Left ventricle myocardium inferior (tissue), 1 donor: ENCODE results near the gene EDEM3. TPM values are rescaled to one million over a fixed set of nuclear protein-coding genes. Genes with fewer than 3 reads are reported as not detected.

ENCODE experiments used
- DNase-seq: peaks from one replicate; pipeline ENCODE4 v3.0.0-alpha.2; 2020
- H3K27ac ChIP-seq: fragments of 200-600 bp; replicated peaks from 2 replicates; pipeline ENCODE4 v1.8.0; 2021
- H3K27me3 ChIP-seq: fragments of 200-600 bp; 2 replicates; pipeline ENCODE4 v1.8.0; 2021; ENCODE audit warnings: low read depth
- H3K36me3 ChIP-seq: fragments of 200-600 bp; 2 replicates; pipeline ENCODE4 v1.8.0; 2021
- H3K4me1 ChIP-seq: fragments of 200-600 bp; 2 replicates; pipeline ENCODE4 v1.8.0; 2021
- H3K4me3 ChIP-seq: fragments of 200-600 bp; 2 replicates; pipeline ENCODE4 v1.8.0; 2021; ENCODE audit warnings: mild to moderate bottlenecking, moderate library complexity
- H3K9me3 ChIP-seq: fragments of 200-600 bp; replicated peaks from 2 replicates; pipeline ENCODE4 v1.8.0; 2021
- CTCF ChIP-seq: fragments of 200-600 bp; IDR thresholded peaks from 2 replicates; pipeline ENCODE4 v1.8.0; 2021; ENCODE audit warnings: antibody characterized with exemption, mild to moderate bottlenecking, borderline replicate concordance
- intact Hi-C: fragments of 100-400 bp; cut with micrococcal nuclease; formaldehyde crosslinking; loops from one replicate; pipeline ENCODE4 v1.11.0; 2022
- total RNA-seq: library from RNA; stranded (reverse); fragmentation: NEBNext Ultra II Directional; extraction: Animal tissue kit (Norgen Biotek cat#: 25700); gene quantifications from one replicate; pipeline ENCODE4 v1.2.1, GENCODE V29; 2021
- donor health status: DM: no; HTN: yes; CAD: no; lungs with severe emphysema.

Gene EDEM3
- total RNA-seq, 1 donor from 2014 or later = 16.9 TPM

- TF ChIP-seq CTCF = no peak
- H3K4me1 ChIP-seq = peaks cover 3% of the 10 kb centered on the region
- H3K27me3 ChIP-seq = no peaks in the 10 kb centered on the region
- intact Hi-C loops = loop anchor here (10.0 kb wide), 1 partner anchor 364 kb away; no protein-coding TSS in a partner anchor
- no peak overlapping the region for H3K27ac ChIP-seq
- no peak for DNase-seq
- no peaks in the 10 kb centered on the region for H3K9me3 ChIP-seq
- H3K4me3 ChIP-seq = no peak overlapping the region
- peaks cover 67% of the 10 kb centered on the region for H3K36me3 ChIP-seq
These were observed 46.2 kb upstream of the EDEM3 start for GRCh38 chr1:184800876-184801275.

GRCh38 chr1:184793967-184794366 is 39.3 kb upstream of the EDEM3 start:
- intact Hi-C loops = no loop called here
- Histone ChIP-seq H3K27ac (no peak overlapping the region), H3K9me3 (no peaks in the 10 kb centered on the region), H3K36me3 (peaks cover 39% of the 10 kb centered on the region), H3K27me3 (no peaks in the 10 kb centered on the region), H3K4me3 (no peak overlapping the region), H3K4me1 (peaks cover 29% of the 10 kb centered on the region)
- no peak for TF ChIP-seq CTCF
- no peak for DNase-seq

GRCh38 chr1:184792450-184792969 is 37.9 kb upstream of the EDEM3 start:
- Histone ChIP-seq H3K27me3 (no peaks in the 10 kb centered on the region), H3K36me3 (peaks cover 28% of the 10 kb centered on the region), H3K4me3 (no peak overlapping the region), H3K27ac (peak overlapping the region; percentile 69), H3K4me1 (peaks cover 29% of the 10 kb centered on the region), H3K9me3 (no peaks in the 10 kb centered on the region)
- TF ChIP-seq CTCF = no peak
- peak; percentile 62 for DNase-seq
- intact Hi-C loops = no loop called here

- H3K36me3 ChIP-seq = peaks cover 19% of the 10 kb centered on the region
- intact Hi-C loops = no loop called here
- no peak for DNase-seq
- H3K27me3 ChIP-seq = no peaks in the 10 kb centered on the region
- H3K4me3 ChIP-seq = no peak overlapping the region
- H3K4me1 ChIP-seq = peaks cover 29% of the 10 kb centered on the region
- TF ChIP-seq CTCF = no peak
- no peaks in the 10 kb centered on the region for H3K9me3 ChIP-seq
- H3K27ac ChIP-seq = peak overlapping the region; percentile 69
These were observed 36.9 kb upstream of the EDEM3 start for GRCh38 chr1:184791550-184791900.

GRCh38 chr1:184790642-184791549 is 36.2 kb upstream of the EDEM3 start:
- intact Hi-C loops = no loop called here
- no peak for DNase-seq
- no peak overlapping the region for H3K4me3 ChIP-seq
- H3K27me3 ChIP-seq = no peaks in the 10 kb centered on the region
- no peak for TF ChIP-seq CTCF
- H3K4me1 ChIP-seq = peaks cover 29% of the 10 kb centered on the region
- no peaks in the 10 kb centered on the region for H3K9me3 ChIP-seq
- H3K27ac ChIP-seq = no peak overlapping the region
- H3K36me3 ChIP-seq = peaks cover 13% of the 10 kb centered on the region
